Endometrial microvascular endothelial cells (primary cell): ENCODE data around the gene ALS2. TPM values are rescaled to one million over a fixed set of nuclear protein-coding genes. Genes with fewer than 3 reads are reported as not detected.
"Not testable (repeated sequence)": the region's sequence is repeated elsewhere in the genome, so short reads cannot be mapped to it uniquely, and the experiment has no call there.

Experiments used
- in situ Hi-C: cut with HindIII; loops from 2 replicates; pipeline ENCODE4 v1.10.0; 2017; ENCODE audit warnings: low sequenced_read_pairs, low pct_unique_long_range_greater_than_20kb; ENCODE audit errors: inconsistent ontology term
- total RNA-seq: library from RNA; depleted of rRNA; stranded (reverse); fragments of >200 nt; gene quantifications from one replicate; pipeline ENCODE4 v1.2.3, GENCODE V29; 2015; ENCODE audit errors: inconsistent ontology term

The ALS2 gene
- total RNA-seq, 1 donor from 2014 or later = 27.1 TPM

- in situ Hi-C loops = no loop called here
These were observed 14.9 kb downstream of the ALS2 start for GRCh38 chr2:201765799-201766198.

GRCh38 chr2:201764469-201764868 is 16.3 kb downstream of the ALS2 start:
- in situ Hi-C loops = not testable (repeated sequence)

GRCh38 chr2:201761101-201761500 is 19.6 kb downstream of the ALS2 start:
- in situ Hi-C loops = no loop called here

GRCh38 chr2:201759567-201759966 is 21.2 kb downstream of the ALS2 start:
- in situ Hi-C loops = no loop called here

- in situ Hi-C loops = no loop called here
These were observed 21.9 kb downstream of the ALS2 start for GRCh38 chr2:201758873-201759272.

- in situ Hi-C loops = no loop called here
These were observed 22.5 kb downstream of the ALS2 start for GRCh38 chr2:201758234-201758633.

GRCh38 chr2:201754717-201755415 is 25.9 kb downstream of the ALS2 start:
- in situ Hi-C loops = no loop called here

GRCh38 chr2:201751566-201751965 is 29.2 kb downstream of the ALS2 start:
- in situ Hi-C loops = no loop called here

GRCh38 chr2:201746551-201746950 is 34.2 kb downstream of the ALS2 start:
- in situ Hi-C loops = no loop called here

- in situ Hi-C loops = no loop called here
These were observed 45.2 kb downstream of the ALS2 start for GRCh38 chr2:201735486-201735885.

GRCh38 chr2:201734111-201734510 is 46.6 kb downstream of the ALS2 start:
- in situ Hi-C loops = no loop called here

- in situ Hi-C loops = no loop called here
These were observed 47.2 kb downstream of the ALS2 start for GRCh38 chr2:201733544-201733943.

GRCh38 chr2:201730651-201731285 is 50.0 kb downstream of the ALS2 start:
- in situ Hi-C loops = no loop called here

GRCh38 chr2:201715459-201715858 is 65.3 kb downstream of the ALS2 start:
- in situ Hi-C loops = no loop called here

GRCh38 chr2:201712726-201713125 is 68.0 kb downstream of the ALS2 start:
- in situ Hi-C loops = no loop called here

- in situ Hi-C loops = no loop called here
These were observed 71.0 kb downstream of the ALS2 start for GRCh38 chr2:201709747-201710146.

GRCh38 chr2:201709049-201709448 is 71.7 kb downstream of the ALS2 start:
- in situ Hi-C loops = no loop called here

GRCh38 chr2:201707753-201708152 is 73.0 kb downstream of the ALS2 start:
- in situ Hi-C loops = no loop called here

GRCh38 chr2:201707142-201707541 is 73.6 kb downstream of the ALS2 start:
- in situ Hi-C loops = no loop called here

GRCh38 chr2:201704536-201704935 is 76.2 kb downstream of the ALS2 start:
- in situ Hi-C loops = no loop called here

- in situ Hi-C loops = no loop called here
These were observed 79.1 kb downstream of the ALS2 start for GRCh38 chr2:201701646-201702045.
